ENCODE measurements around the gene COTL1. TPM values are rescaled to one million over a fixed set of nuclear protein-coding genes. Genes with fewer than 3 reads are reported as not detected.

COTL1 gene
- total RNA-seq, 4 donors from 2014 or later: 19.1 to 66.9 (median 29.4) TPM

- Histone ChIP-seq H3K4me3 (no peak overlapping the region), H3K27ac (no peak overlapping the region), H3K27me3 (no peaks in the 10 kb centered on the region), H3K9me3 (no peaks in the 10 kb centered on the region), H3K4me1 (no peaks in the 10 kb centered on the region), H3K36me3 (no peaks in the 10 kb centered on the region)
- TF ChIP-seq POLR2A (IDR thresholded peaks at IDR 0.05): no peak
- TF ChIP-seq, protein P1, sequence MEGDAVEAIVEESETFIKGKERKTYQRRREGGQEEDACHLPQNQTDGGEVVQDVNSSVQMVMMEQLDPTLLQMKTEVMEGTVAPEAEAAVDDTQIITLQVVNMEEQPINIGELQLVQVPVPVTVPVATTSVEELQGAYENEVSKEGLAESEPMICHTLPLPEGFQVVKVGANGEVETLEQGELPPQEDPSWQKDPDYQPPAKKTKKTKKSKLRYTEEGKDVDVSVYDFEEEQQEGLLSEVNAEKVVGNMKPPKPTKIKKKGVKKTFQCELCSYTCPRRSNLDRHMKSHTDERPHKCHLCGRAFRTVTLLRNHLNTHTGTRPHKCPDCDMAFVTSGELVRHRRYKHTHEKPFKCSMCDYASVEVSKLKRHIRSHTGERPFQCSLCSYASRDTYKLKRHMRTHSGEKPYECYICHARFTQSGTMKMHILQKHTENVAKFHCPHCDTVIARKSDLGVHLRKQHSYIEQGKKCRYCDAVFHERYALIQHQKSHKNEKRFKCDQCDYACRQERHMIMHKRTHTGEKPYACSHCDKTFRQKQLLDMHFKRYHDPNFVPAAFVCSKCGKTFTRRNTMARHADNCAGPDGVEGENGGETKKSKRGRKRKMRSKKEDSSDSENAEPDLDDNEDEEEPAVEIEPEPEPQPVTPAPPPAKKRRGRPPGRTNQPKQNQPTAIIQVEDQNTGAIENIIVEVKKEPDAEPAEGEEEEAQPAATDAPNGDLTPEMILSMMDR (IDR thresholded peaks at IDR 0.05): no peak
- no peak for DNase-seq
- intact Hi-C loops (cut with DNase I; ENCODE audit: low total_unique reads): no loop called here
Measured at GRCh38 chr16:84583995-84584394, 33.9 kb downstream of the COTL1 start.

GRCh38 chr16:84582958-84583516 lies 34.8 kb downstream of the COTL1 start:
- no peak for TF ChIP-seq POLR2A (IDR thresholded peaks at IDR 0.05)
- TF ChIP-seq, protein P1 (IDR thresholded peaks at IDR 0.05): no peak
- Histone ChIP-seq H3K4me1 (no peaks in the 10 kb centered on the region), H3K27ac (no peak overlapping the region), H3K27me3 (no peaks in the 10 kb centered on the region), H3K9me3 (no peaks in the 10 kb centered on the region), H3K36me3 (no peaks in the 10 kb centered on the region), H3K4me3 (no peak overlapping the region)
- DNase-seq: no peak
- intact Hi-C loops (cut with DNase I; ENCODE audit: low total_unique reads): no loop called here

DNA sequence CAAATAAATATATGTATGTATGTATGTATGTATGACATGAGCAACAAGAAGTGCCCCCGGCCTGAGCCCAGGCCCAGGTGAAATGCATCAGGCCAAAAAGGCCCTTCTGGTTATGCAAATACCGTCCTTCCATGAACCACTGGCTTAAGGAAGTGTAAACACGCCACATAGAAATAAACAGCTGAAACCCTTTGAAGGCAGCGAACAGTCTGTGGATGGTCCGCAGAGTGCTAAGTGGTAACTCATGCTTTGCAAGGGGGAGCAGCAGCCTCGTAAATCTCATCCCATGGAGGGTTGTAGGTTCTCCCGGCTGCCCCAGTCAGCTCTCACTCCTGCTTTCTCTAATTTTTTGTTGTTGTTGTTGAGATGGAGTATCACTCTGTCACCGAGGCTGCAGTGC lies 36.7 kb downstream of the COTL1 start:
- H3K36me3 ChIP-seq: no peaks in the 10 kb centered on the region
- H3K9me3 ChIP-seq: no peaks in the 10 kb centered on the region
- H3K4me3 ChIP-seq: no peak overlapping the region
- no peaks in the 10 kb centered on the region for H3K4me1 ChIP-seq
- H3K27ac ChIP-seq: no peak overlapping the region
- DNase-seq: no peak
- H3K27me3 ChIP-seq: no peaks in the 10 kb centered on the region
- TF ChIP-seq POLR2A (IDR thresholded peaks at IDR 0.05): no peak
- TF ChIP-seq, protein P1 (IDR thresholded peaks at IDR 0.05): no peak
- intact Hi-C loops (cut with DNase I; ENCODE audit: low total_unique reads): no loop called here

- intact Hi-C loops (cut with DNase I; ENCODE audit: low total_unique reads): no loop called here
Measured at GRCh38 chr16:84579936-84580335, 37.9 kb downstream of the COTL1 start.

GRCh38 chr16:84578538-84579126 lies 39.2 kb downstream of the COTL1 start:
- Histone ChIP-seq H3K4me1 (no peaks in the 10 kb centered on the region), H3K36me3 (no peaks in the 10 kb centered on the region), H3K27me3 (no peaks in the 10 kb centered on the region), H3K4me3 (no peak overlapping the region), H3K9me3 (no peaks in the 10 kb centered on the region), H3K27ac (no peak overlapping the region)
- no peak for DNase-seq
- no peak for TF ChIP-seq POLR2A (IDR thresholded peaks at IDR 0.05)
- TF ChIP-seq, protein P1 (IDR thresholded peaks at IDR 0.05): no peak
- intact Hi-C loops (cut with DNase I; ENCODE audit: low total_unique reads): no loop called here

More at GRCh38 chr16:84579936-84580335, 37.9 kb downstream of the COTL1 start:
- Histone ChIP-seq H3K4me3 (no peak overlapping the region), H3K4me1 (no peaks in the 10 kb centered on the region), H3K27ac (no peak overlapping the region), H3K36me3 (no peaks in the 10 kb centered on the region), H3K9me3 (no peaks in the 10 kb centered on the region), H3K27me3 (no peaks in the 10 kb centered on the region)
- TF ChIP-seq POLR2A (IDR thresholded peaks at IDR 0.05): no peak
- DNase-seq: no peak
